Left colon (tissue), 2 donors: Measurements from ENCODE around the gene RAX2. TPM values are rescaled to one million over a fixed set of nuclear protein-coding genes. Genes with fewer than 3 reads are reported as not detected.
"Not testable (repeated sequence)": the region's sequence is repeated elsewhere in the genome, so short reads cannot be mapped to it uniquely, and the experiment has no call there.

Experiments used
- ATAC-seq: fragments of 200-7000 bp; cut with Tn5 transposase; one replicate; pipeline ENCODE4 v1.9.1; 2020; ENCODE audit warnings: mild to moderate bottlenecking, moderate library complexity
- DNase-seq, 2 donors: peaks; one replicate each; pipeline ENCODE4 v3.0.0-alpha.2; 2020
- intact Hi-C, 2 donors: fragments of 100-400 bp; cut with DNase I in 1 of 2; cut with micrococcal nuclease in 1 of 2; formaldehyde crosslinking; loops; one replicate each; pipeline versions ENCODE4 v1.11.2 to v1.14.0; 2022; cut with DNase I, micrococcal nuclease
- total RNA-seq, 2 donors: library from RNA; stranded (reverse); fragmentation: NEBNext Ultra II Directional; extraction: Animal tissue kit (Norgen Biotek cat#: 25700); gene quantifications; one replicate each; pipeline ENCODE4 v1.2.1, GENCODE V29; 2021
- donor health status: DM: no; HTN: no; CAD: no.
- donor health status: DM: yes; HTN: yes; CAD: no.

RAX2 gene
- total RNA-seq, 2 donors from 2014 or later = not detected

DNA sequence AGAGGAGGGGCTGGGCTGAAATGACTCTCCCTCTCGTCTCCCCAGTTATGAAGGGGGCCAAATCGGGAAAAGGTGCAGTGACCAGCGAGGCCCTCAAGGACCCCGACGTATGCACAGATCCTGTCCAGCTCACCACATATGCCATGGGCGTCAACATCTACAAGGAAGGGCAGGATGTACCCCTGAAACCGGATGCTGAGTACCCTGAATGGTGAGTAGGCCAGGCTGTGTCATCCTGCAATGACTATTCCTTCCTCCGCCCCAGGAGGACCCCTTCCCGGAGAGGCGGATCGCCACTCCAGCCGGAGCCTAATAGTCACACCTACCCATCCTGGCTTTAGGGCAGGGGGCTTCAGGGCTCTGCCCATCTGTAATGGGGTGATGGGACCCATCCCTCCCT, 6.9 kb downstream of the RAX2 start:
- DNase-seq (no peak), ATAC-seq (no peak)
- intact Hi-C loops = no loop called here

DNA sequence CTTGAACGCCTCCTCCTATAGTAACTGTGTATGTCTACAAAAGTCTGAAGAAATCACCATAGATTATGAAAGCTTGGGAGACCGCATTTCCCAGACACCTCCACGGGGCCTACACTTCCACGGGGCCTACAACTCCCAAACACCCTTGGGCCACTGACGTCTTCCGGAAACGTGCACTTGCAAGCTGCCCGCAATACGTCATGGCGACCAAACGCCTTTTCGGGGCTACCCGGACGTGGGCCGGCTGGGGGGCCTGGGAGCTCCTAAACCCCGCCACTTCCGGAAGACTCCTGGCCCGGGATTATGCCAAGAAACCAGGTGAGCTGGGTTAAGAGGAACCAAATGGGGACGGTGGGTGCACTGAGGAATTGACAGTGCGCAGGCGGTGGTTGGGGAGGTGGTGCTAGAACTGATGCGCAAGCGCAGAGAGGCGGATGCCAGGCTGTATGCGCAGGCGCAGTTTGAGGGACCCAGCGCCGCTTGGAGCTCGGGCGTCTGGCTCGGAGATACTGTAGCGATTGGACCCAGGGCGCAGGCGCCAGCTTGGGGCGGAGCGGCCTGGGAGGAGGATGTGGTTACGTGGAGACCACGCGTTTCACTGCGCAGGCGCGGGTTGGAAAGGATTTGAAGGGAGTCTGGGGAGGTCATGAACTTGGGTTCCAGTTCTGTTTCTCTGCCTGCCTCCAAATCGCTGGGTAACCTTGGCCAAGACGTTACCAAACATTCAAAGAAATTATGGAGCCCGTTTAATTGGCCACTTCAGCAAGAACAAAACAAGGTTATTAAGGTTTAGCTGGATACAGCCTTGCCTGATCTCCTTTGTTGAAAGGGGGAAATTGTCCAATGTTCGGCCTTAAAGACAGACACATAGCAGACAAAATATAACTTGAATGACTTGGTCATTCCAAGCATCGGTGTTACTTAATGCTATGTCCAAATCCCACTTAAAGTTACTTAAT, 9.2 kb downstream of the RAX2 start, which contains the start of gene MRPL54:
Gene MRPL54, plus strand, starts transcription at position 182 of the 959 bp plus-strand sequence. Its CDS starts 19 bp downstream, at position 201.
- ATAC-seq (peak; percentile 90), DNase-seq (peak; percentile 99)
- intact Hi-C loops = no loop called here

GRCh38 chr19:3762130-3762473, 9.9 kb downstream of the RAX2 start:
- DNase-seq (no peak), ATAC-seq (no peak)
- intact Hi-C loops = no loop called here

DNA sequence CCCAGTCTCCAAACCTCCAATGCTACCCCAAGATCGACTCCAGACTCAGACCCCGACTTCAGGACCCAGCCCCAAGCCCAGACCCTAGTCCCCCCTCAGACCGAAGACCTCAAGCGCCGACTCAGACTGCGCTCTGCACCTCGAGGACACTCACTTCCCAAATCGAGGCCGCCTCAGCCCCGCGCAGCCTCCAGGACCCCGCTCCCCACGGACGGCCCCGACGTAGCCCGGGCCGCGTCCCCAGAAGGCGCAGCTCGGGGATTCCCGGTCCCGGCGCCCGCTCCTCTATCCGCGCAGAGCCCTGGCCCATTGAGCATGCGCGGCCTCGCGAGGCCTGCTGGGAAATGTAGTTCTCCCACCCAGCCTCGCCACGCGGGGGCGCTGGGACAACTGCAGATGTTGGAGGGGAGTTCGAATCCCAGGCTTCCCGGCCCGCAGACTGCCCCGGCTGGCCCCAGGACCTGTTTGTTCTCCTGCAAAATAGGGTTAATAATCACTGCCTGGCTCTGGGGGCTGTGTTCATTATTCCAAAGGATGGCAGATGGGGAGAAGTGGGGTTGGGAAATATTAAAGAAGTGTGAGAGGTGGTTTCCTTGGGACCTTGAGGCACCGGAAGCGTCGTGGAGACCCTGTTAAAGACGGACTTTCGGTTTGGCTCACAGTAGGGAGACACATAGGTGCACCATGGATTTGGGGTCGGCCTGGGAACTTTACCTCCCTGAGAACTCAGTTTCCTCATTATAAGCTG, 10.5 kb downstream of the RAX2 start, which contains the start of gene APBA3:
Gene APBA3, minus strand, starts transcription at position 311 of the 748 bp plus-strand sequence. CDS start 1,428 bp downstream, outside the sequence.
- peak; percentile 89 to 95 for DNase-seq
- intact Hi-C loops = no loop called here
- ATAC-seq = peak; percentile 62

GRCh38 chr19:3760871-3761361, 11.1 kb downstream of the RAX2 start:
- DNase-seq (no peak), ATAC-seq (no peak)
- intact Hi-C loops = no loop called here

- intact Hi-C loops = no loop called here
- ATAC-seq (no peak), DNase-seq (no peak)
Observed at GRCh38 chr19:3759482-3760254, 12.4 kb downstream of the RAX2 start.

DNA sequence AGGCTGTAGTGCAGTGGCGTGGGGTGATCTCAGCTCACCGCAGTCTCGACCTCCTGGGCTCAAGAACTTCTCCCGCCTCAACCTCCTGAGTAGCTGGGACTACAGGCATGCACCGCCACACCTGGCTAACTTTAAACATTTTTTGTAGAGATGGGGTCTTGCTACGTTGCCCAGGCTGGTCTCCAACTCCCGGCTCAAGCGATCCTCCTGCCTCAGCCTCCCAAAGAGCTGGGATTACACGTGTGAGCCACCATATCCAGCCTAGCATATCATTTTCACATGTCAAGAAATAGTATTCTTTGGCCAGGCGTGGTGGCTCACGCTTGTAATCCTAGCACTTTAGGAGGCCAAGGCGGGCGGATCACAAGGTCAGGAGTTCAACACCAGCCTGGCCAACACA, 13.7 kb downstream of the RAX2 start:
- intact Hi-C loops, DNase-seq: not testable (repeated sequence)

DNA sequence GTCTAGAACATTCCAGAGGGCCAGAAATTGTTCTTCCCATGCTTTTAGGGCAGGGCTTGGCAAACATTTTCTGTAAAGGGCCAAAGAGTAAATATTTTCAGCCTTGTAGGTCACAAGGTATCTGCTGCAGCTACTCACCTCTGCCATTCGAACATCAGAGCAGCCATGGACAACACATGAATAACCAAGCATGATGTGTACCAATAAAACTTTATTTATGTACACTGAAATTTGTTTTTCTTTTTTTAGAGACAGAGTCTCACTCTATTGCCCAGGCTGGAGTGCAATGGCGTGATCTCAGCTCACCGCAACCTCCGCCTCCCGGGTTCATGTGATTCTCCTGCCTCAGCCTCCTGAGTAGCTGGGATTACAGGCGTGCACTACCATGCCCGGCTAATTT, 14.3 kb downstream of the RAX2 start:
- intact Hi-C loops, DNase-seq, ATAC-seq: not testable (repeated sequence)

More for the DNA sequence above, 13.7 kb downstream of the RAX2 start:
- not testable (repeated sequence) for ATAC-seq

GRCh38 chr19:3753631-3754410, 18.2 kb downstream of the RAX2 start:
- no peak for DNase-seq
- ATAC-seq = peak; percentile 3
- intact Hi-C loops = no loop called here

DNA sequence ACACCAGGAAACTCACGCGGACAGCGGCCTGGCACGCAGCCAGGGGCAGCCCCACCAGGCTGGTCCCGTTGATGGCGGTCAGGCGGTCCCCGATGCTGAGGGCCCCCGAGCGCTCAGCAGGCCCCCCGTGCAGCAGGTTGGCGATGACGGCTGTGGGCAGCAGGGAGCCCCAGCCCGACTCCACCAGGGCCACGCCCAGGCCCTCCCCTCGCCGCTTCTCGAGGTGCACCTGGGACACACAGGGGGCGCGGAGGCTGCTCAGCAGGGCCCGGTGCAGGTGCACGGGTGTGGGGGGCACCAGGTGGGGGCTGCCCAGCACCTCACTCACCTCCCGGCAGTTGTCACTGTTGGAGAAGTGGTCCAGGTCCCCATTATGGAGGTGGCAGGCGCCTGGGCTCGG, 19.5 kb downstream of the RAX2 start:
- intact Hi-C loops = no loop called here
- no peak for DNase-seq
- ATAC-seq = peak; percentile 15

GRCh38 chr19:3751236-3751635, 20.8 kb downstream of the RAX2 start:
- intact Hi-C loops = no loop called here
- DNase-seq (no peak), ATAC-seq (no peak)

GRCh38 chr19:3750211-3750610, 21.8 kb downstream of the RAX2 start:
- no peak for ATAC-seq

GRCh38 chr19:3748965-3749364, 23.1 kb downstream of the RAX2 start:
- DNase-seq (no peak), ATAC-seq (peak; percentile 21)
- intact Hi-C loops = no loop called here

More at GRCh38 chr19:3750211-3750610, 21.8 kb downstream of the RAX2 start:
- intact Hi-C loops = no loop called here
- no peak for DNase-seq

DNA sequence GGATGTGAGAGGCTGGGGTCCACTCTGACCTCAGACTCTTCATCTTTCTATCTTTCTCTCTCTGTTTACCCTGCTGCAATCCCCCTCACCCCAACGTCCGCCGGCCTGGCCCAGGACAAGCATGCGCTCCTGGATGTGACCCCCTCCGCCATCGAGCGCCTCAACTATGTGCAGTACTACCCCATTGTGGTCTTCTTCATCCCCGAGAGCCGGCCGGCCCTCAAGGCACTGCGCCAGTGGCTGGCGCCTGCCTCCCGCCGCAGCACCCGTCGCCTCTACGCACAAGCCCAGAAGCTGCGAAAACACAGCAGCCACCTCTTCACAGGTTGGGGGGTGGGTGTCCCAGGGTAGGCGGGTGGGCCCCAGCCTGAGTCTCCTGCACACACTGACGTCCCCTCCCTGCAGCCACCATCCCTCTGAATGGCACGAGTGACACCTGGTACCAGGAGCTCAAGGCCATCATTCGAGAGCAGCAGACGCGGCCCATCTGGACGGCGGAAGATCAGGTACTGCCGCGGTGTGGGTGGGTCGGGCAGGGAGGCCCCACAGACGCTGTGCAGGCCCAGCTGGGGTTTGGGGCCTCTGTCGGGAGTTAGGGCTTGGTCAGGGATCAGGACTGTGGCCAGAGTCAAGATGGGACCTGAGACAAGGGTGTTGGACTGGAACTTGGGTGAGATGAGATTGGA, 25.5 kb downstream of the RAX2 start:
- DNase-seq (no peak), ATAC-seq (no peak)
- intact Hi-C loops = no loop called here

DNA sequence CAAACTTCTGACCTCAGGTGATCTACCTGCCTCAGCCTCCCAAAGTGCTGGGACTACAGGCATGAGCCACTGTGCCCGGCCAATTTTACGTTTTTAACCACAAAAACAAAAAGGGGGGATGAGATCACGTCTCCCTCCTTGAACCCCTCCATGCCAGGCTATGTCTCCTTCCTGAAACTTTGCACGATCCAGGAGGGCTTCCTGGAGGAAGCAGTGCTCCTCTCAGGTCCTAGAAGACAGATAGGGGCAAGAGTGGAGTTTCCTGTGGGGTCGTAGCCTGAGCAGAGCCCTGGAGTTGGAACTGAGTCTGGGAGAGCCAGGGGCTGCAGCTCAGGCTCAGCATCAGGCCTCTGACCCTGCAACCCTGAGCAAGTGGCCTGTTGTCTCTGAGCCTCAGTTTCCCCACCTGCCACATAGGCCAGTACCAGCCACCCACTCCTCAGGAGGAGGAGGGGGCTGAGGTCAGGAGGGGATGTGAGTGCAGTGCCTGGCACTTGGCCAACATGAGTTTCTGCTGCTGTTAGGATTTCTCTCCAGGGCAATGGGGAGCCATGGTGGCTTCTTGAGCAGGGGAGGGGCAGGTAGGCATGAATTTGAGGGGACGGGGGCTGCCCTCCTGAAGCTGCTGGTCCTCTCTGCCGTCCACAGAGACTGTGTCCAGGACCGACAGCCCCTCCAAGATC, 26.5 kb downstream of the RAX2 start:
- intact Hi-C loops = no loop called here
- no peak for ATAC-seq
- no peak for DNase-seq

DNA sequence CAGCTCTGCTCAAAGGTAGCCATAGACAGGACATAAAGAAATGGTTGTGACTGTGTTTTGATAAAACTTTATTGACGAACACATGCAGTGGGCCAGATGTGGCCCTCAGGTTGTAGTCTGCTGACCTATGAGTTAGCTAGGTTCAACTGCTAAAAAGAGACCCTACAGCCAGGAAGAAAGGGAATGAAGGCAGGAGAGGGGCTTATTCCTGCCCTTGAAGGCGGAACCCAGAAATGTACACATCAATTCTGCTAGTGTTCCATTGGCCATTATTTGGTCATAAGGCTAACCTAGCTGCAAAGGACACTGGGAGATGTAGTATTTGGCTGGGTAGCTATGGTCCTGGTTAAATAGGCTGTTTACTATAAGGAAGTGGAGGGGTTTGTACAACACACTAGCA, 28.5 kb downstream of the RAX2 start:
- no peak for DNase-seq
- ATAC-seq = peak; percentile 19
- intact Hi-C loops = no loop called here

DNA sequence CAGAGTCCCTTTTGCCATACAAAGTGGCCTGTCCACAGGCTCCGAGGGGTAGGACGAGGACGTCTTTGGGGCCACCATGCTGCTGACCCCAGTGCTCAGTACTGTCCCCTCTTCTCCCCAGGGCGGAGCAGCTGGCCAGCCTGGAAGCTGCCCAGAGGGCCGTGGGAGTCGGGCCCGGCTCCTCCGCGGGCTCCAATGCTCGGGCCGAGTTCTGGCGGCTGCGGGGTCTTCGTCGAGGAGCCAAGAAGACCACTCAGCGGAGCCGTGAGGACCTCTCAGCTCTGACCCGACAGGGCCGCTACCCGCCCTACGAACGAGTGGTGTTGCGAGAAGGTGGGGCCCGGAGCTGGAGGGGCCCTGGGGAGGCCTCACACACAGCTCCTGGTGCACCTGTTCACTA, 31.6 kb downstream of the RAX2 start:
- DNase-seq = no peak
- intact Hi-C loops = no loop called here
- ATAC-seq = no peak
